ENCODE measurements around the gene CSNK1A1. TPM values are rescaled to one million over a fixed set of nuclear protein-coding genes. Genes with fewer than 3 reads are reported as not detected.
A peak's percentile ranks its signal among the peaks of the same experiment; 100 is the strongest.
"Not testable (repeated sequence)": the region's sequence is repeated elsewhere in the genome, so short reads cannot be mapped to it uniquely, and the experiment has no call there.

Gene CSNK1A1
- total RNA-seq, 4 donors from 2014 or later = 283 to 347 (median 336) TPM

GRCh38 chr5:149597618-149598017 lies 46.4 kb upstream of the CSNK1A1 start:
- peak overlapping the region in 2 of 4 donors; percentile 44 to 68 for H3K27ac ChIP-seq (replicated peaks in 1 of 4)
- intact Hi-C loops (cut with DNase I) = loop anchor here (10.0 kb wide), 1 partner anchor 787 kb away; no protein-coding TSS in a partner anchor

DNA sequence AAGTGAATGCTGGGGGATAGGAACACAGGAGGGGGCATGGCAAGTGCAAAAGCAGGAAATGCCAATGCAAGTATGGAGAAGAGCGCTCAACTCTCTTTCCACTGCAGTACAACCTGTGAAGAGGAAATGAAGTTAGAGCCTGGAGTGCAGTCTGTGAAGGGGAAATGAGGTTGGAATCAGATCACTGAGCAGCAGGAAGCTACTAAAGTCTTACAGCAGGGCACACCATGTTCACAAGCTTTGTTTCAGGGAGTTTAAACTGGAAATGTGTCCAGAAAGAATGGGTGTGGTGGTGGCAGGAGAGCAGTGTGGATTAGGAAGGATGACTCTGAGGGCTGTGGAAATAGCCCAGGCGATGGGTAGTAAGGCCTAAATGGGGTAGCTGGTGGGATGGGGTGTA lies 45.5 kb upstream of the CSNK1A1 start:
- no peaks in the 10 kb centered on the region for H3K27me3 ChIP-seq
- no peak for DNase-seq (ENCODE audit: extremely low spot score)
- no peaks in the 10 kb centered on the region for H3K9me3 ChIP-seq
- WGBS = 69% methylated on average over 2 of the region's 2 CpGs
- no peak overlapping the region for H3K4me3 ChIP-seq
- peaks cover 0 to 27% (median 22%) of the 10 kb centered on the region in 4 donors for H3K36me3 ChIP-seq
- no peak for TF ChIP-seq EP300 (IDR thresholded peaks at IDR 0.05)
- no peak for TF ChIP-seq CTCF (IDR thresholded peaks at IDR 0.05)
- TF ChIP-seq POLR2AphosphoS5 (IDR thresholded peaks at IDR 0.05) = peak; percentile 35 to 42
- no peak for TF ChIP-seq POLR2A (IDR thresholded peaks at IDR 0.05; ENCODE audit: low read depth)
- intact Hi-C loops (cut with DNase I) = loop anchor here (10.0 kb wide), 1 partner anchor 788 kb away; no protein-coding TSS in a partner anchor
- peak overlapping the region; percentile 11 to 68 (median 34) for H3K27ac ChIP-seq (replicated peaks in 1 of 4)
- peaks cover 20 to 35% (median 34%) of the 10 kb centered on the region in 4 donors for H3K4me1 ChIP-seq

More at GRCh38 chr5:149597618-149598017, 46.4 kb upstream of the CSNK1A1 start:
- Histone ChIP-seq H3K4me1 (peaks cover 20 to 35% (median 34%) of the 10 kb centered on the region in 4 donors), H3K36me3 (peaks cover 0 to 36% (median 26%) of the 10 kb centered on the region in 4 donors), H3K4me3 (no peak overlapping the region), H3K27me3 (no peaks in the 10 kb centered on the region), H3K9me3 (no peaks in the 10 kb centered on the region)
- WGBS = 97% methylated on average over 3 of the region's 7 CpGs
- no peak for DNase-seq (ENCODE audit: extremely low spot score)
- no peak for TF ChIP-seq EP300 (IDR thresholded peaks at IDR 0.05)
- TF ChIP-seq CTCF (IDR thresholded peaks at IDR 0.05) = no peak
- TF ChIP-seq POLR2AphosphoS5 (IDR thresholded peaks at IDR 0.05) = no peak
- TF ChIP-seq POLR2A (IDR thresholded peaks at IDR 0.05; ENCODE audit: low read depth) = no peak

DNA sequence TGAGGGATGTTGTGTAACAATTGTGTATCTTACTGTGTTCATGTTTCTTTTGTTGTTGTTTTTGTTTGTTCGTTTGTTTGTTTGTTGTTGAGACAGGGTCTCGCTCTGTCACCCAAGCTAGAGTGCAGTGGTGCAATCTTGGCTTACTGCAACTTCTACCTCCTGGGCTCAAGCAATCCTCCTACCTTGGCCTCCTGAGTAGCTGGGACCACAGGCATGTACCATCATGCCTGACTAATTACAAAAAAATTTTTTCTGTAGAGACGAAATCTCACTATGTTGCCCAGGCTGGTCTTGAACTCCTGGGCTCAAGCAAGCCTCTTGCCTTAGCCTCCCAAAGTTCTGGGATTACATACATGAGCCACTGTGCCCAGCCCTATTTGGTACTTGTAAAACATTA lies 43.9 kb upstream of the CSNK1A1 start:
- not testable (repeated sequence) for H3K4me3 ChIP-seq; H3K27ac ChIP-seq (replicated peaks in 1 of 4); DNase-seq (ENCODE audit: extremely low spot score); H3K27me3 ChIP-seq; H3K9me3 ChIP-seq
- 86% methylated on average over 3 of the region's 3 CpGs for WGBS
- H3K4me1 ChIP-seq = peaks cover 20 to 35% (median 34%) of the 10 kb centered on the region in 4 donors
- peaks cover 0 to 12% (median 8%) of the 10 kb centered on the region in 4 donors for H3K36me3 ChIP-seq
- intact Hi-C loops (cut with DNase I) = loop anchor here (10.0 kb wide), 1 partner anchor 790 kb away; no protein-coding TSS in a partner anchor

DNA sequence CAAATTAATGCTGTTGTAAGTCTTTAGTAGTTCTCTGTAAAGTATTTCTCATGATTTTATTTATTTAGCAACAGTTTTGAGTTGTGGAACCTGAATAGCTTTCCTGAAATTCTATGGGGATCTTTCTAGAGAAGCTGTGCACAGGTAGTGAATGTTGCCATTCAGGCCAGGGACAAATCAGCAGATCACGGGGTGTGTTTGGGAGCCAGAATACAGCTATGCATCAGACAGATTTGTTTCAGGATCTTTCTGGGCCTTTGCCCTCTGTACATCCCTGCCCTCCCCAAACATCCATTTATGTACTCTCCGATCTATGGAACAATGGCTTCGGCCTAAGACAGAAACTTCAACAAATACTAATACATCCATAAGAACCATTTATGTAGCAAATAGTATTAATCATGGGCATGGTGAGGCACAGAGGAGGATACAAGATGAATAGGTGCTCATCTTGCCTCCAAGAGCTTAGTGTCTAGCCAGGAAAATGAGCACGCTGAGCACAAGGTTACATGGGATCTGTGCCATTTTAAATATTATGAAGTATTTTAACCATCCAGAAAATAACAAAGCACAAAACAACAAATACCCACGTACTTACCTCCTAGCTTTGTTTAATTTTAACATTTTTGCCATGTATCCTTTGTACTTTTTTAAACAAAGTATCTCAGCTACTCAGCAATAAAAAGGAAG lies 43.1 kb upstream of the CSNK1A1 start:
- intact Hi-C loops (cut with DNase I) = loop anchor here (10.0 kb wide), 1 partner anchor 790 kb away; no protein-coding TSS in a partner anchor
- no peaks in the 10 kb centered on the region for H3K9me3 ChIP-seq
- H3K36me3 ChIP-seq = peaks cover 0 to 11% (median 6%) of the 10 kb centered on the region in 4 donors
- TF ChIP-seq EP300 (IDR thresholded peaks at IDR 0.05) (no peak), CTCF (IDR thresholded peaks at IDR 0.05) (no peak), POLR2AphosphoS5 (IDR thresholded peaks at IDR 0.05) (no peak), POLR2A (IDR thresholded peaks at IDR 0.05; ENCODE audit: low read depth) (no peak)
- peak overlapping the region in 1 of 4 donors; percentile 2 for H3K27ac ChIP-seq (replicated peaks in 1 of 4)
- no peaks in the 10 kb centered on the region for H3K27me3 ChIP-seq
- WGBS = 71% methylated on average over 5 of the region's 5 CpGs
- peaks cover 20 to 35% (median 34%) of the 10 kb centered on the region in 4 donors for H3K4me1 ChIP-seq
- DNase-seq (ENCODE audit: extremely low spot score) = no peak
- H3K4me3 ChIP-seq = no peak overlapping the region

- WGBS = 95% methylated on average over 2 of the region's 2 CpGs
These were observed 42.1 kb upstream of the CSNK1A1 start for GRCh38 chr5:149593370-149593769.

More at GRCh38 chr5:149593370-149593769, 42.1 kb upstream of the CSNK1A1 start:
- peaks cover 20 to 43% (median 38%) of the 10 kb centered on the region in 4 donors for H3K4me1 ChIP-seq
- intact Hi-C loops (cut with DNase I) = loop anchor here (10.0 kb wide), 1 partner anchor 791 kb away; no protein-coding TSS in a partner anchor
- no peak overlapping the region for H3K27ac ChIP-seq (replicated peaks in 1 of 4)
- TF ChIP-seq EP300 (IDR thresholded peaks at IDR 0.05) (no peak), POLR2AphosphoS5 (IDR thresholded peaks at IDR 0.05) (no peak), POLR2A (IDR thresholded peaks at IDR 0.05; ENCODE audit: low read depth) (no peak), CTCF (IDR thresholded peaks at IDR 0.05) (no peak)
- DNase-seq (ENCODE audit: extremely low spot score) = no peak
- peaks cover 0 to 7% (median 0%) of the 10 kb centered on the region in 4 donors for H3K36me3 ChIP-seq
- H3K27me3 ChIP-seq = no peaks in the 10 kb centered on the region
- H3K4me3 ChIP-seq = no peak overlapping the region
- H3K9me3 ChIP-seq = no peaks in the 10 kb centered on the region

Measured in esophagus muscularis mucosa (tissue), 4 donors.